G401.6 (cell line): ENCODE data around the gene SEMA3F.
A peak's percentile ranks its signal among the peaks of the same experiment; 100 is the strongest.
"Not testable (repeated sequence)": the region's sequence is repeated elsewhere in the genome, so short reads cannot be mapped to it uniquely, and the experiment has no call there.

Experiments
- FAIRE-seq: peaks from 2 replicates; lab custom pipeline; 2012; peaks lifted over from hg19 to GRCh38; lab: Jason Lieb, UNC

Gene SEMA3F

DNA sequence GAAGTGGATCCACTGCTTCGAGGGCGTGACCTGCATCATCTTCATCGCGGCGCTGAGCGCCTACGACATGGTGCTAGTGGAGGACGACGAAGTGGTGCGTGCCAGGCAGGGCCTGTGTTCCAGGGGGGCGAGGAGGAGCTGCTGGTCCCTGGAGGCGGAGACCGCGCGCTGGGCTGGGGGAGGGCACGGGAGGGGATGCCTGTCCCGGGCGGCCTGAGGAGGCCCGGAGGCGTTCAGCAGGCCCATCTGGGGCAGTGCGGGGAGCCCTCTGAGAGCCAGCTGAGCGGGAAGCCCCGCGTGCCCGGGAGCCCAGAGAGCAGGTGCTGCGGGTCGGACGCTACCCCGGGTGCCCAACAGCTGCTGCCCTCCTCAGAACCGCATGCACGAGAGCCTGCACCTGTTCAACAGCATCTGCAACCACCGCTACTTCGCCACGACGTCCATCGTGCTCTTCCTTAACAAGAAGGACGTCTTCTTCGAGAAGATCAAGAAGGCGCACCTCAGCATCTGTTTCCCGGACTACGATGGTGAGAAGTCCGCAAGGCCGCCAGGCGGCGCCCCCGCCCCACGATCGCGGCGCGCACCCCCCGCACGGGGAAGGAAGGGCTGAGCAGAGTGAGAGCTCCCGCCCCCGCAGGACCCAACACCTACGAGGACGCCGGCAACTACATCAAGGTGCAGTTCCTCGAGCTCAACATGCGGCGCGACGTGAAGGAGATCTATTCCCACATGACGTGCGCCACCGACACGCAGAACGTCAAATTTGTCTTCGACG, 39.2 kb downstream of the SEMA3F start:
- peak; percentile 19 for FAIRE-seq

- no peak for FAIRE-seq
These were observed 39.9 kb downstream of the SEMA3F start for GRCh38 chr3:50194903-50195500.

- no peak for FAIRE-seq
These were observed 40.6 kb downstream of the SEMA3F start for GRCh38 chr3:50195501-50196252.

DNA sequence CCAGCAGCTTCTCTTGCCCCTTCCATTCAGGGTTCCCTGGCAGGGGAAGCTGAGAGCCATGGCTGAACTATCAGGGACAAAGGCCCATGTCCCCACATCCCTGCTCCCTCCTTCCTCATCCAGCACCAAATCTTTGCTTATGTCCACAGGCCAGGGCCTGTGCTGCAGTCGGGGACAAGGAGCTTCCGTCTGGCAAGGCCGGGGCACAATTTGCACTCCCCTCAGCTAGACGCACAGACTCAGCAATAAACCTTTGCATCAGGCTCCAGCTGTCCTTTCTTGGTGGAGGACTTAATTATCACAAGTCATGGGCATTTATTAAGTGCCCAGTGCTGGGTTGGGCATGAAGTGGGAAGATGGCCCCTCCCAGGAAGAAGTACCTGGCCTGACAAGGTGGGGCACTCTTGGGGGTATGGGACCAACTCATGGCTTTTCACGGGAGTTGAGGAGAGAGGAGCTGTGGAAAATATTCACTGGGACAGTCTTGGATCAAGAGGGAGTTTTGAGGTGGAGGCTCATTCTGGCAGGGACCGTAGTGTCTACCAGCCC, 41.2 kb downstream of the SEMA3F start:
- FAIRE-seq, result no peak

- no peak for FAIRE-seq
These were observed 46.6 kb downstream of the SEMA3F start for GRCh38 chr3:50201573-50202315.

DNA sequence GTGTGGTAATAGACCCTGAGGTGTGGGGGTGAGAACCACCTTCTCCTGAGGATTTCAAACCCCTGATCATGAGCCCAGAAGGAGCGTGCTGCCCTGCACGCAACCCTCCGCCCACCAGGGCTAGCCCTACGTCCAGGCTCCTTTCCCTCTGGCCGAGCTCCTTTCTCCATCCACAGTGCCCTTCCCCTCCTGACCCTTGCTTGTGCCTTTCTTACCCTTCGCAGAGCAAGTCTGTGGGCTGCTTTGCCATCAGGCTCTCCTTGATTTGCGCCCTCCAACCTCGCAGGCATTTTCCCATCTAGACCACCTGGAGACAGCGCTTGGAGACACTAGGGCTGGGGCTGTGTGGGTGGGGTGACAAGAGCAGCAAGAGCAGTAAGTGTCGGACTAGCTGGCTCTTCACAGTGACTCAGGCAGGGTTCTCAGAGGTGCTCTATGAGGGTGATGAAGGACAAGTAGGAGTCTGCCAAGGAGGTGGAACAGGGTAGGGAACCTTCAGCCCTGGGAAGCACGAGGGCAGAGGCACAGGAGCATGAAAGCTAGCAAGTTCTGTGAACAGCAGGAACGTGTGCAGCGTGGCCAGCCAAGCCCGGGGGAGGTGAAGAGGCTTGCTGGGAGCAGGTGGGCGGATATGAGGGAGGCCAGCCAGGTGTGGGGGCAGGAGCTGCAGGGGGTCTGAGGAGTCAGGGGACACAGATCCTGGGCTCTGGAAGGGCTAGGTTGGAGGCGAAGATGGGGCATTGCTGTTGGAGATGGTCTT, 47.4 kb downstream of the SEMA3F start:
- FAIRE-seq, result no peak

DNA sequence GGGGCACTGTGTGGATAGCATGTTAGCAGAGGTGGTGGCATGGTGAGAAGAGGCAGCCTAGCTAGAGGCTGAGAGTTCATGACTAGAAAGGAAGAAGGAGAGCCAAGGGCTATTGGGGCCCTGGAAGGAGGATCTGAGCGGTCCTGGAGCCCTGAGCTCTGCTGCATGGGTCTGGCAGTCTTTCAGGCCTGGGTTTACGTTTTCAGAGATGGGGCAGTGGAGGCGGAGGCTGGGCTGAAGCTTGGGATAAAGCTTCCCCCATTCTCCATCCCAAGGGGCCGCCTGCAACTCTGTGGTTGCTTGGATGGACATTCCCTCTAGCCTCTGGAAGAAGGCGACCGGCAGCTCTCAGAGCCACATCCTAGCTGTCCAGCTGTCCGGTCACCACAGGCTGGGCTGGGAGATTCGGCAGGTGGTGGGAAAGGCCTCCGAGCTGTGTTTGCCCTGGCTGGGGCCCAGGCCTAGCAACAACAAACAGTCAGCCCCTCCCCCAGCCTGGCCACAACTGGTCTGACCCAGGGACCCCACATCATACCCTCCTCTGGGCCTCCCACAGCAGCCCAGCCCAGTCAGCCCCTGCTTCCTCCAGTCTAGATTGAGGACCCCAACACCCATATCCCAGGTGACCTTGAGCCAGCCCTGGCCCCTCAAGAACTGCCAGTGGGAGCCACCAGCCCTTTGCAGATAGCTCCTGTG, 48.1 kb downstream of the SEMA3F start:
- no peak for FAIRE-seq

DNA sequence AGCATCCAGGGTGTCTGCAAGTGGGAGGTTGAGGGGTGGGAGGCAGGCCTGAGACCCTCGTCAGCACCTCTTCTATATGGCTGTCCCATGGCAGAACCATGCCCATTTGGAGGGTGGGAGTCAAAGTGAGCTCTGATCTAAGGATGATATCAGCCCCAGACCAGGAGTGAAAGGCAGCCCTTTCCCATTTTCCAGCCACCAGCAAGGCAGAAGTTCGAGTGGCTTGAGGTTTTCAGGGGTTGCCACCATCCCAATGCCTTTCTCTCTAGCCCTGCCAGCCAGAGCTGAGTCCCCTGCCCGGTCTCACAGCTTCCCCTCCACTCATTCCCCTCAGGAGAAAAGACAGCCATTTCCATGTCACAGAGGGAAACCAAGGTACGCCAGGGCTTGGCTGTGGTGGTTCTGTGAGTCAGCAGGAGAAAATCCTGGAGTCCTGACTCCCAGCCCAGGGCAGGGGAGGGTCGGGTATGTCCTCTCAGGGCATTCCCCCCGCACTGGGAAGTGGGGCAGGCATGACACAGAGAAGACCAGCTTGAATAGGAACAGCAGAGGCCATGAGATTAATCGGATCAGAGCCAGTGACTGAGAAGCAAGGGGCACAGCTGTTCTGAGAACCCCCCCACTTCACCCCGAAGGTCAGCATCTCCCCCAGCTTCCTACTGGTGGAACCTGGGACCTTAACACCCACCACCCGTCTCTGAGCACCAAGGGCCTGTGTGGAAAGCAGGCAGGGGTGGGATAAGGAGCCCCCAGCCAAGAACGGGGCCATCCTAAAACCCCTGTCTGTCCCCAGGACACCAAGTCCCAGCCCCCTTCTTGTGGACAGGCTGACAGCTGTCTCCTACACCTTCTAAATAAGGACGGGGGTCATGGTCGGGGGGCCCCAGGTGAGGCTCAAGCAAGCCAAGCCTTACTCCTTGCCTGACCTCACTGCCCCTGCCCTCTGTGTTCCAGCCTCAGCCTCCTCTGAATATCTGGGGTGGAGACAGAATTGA, 49.0 kb downstream of the SEMA3F start:
- FAIRE-seq, result no peak

GRCh38 chr3:50204804-50205412, 49.8 kb downstream of the SEMA3F start, which contains the start of gene SLC38A3:
TSS of gene SLC38A3 (plus strand) at chr3:50205271. CDS start at chr3:50214200, 8,929 bp downstream.
- FAIRE-seq, result no peak

DNA sequence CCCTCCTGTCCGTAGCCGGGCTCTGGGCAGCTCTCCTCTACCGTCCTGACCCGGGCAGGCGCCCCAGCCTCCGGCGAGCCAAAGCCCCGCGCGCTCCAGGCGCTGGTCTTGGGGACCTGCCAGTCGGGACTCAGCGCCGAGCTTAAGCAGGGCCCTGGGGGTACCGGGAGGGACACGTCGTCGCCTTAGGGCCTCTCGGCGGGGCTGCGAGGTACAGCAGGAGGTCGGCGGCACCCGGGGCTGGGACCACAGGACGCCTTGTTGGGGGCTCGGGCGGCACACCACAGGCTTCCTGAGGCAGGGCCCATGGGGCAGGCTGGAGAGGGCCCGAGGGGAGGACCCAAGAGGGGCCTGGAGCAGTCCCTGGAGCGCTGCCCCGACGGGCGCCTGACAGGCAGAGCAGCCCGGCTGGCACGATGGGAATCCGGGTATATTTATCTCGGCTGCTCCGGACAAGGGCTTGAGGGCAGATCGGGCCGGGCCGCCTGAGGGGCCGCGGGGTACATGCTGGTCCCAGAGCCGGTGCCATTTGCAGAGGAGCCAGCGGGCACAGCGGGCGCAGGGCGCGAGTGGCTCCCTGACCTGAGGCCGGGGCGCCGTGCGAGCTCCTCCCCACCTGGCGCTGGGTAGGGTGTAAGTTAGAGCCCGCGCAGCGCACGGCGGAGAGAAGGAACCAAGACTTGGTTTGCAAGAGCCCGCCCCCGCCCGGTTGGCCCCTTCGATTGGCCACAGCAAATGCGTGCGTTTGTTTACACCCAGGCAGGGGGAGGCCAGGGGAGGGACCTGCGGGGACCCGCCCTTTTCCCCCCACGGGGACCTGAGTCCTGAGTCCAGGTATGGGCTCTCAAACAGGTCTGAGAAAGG, 50.5 kb downstream of the SEMA3F start:
- FAIRE-seq, result no peak

DNA sequence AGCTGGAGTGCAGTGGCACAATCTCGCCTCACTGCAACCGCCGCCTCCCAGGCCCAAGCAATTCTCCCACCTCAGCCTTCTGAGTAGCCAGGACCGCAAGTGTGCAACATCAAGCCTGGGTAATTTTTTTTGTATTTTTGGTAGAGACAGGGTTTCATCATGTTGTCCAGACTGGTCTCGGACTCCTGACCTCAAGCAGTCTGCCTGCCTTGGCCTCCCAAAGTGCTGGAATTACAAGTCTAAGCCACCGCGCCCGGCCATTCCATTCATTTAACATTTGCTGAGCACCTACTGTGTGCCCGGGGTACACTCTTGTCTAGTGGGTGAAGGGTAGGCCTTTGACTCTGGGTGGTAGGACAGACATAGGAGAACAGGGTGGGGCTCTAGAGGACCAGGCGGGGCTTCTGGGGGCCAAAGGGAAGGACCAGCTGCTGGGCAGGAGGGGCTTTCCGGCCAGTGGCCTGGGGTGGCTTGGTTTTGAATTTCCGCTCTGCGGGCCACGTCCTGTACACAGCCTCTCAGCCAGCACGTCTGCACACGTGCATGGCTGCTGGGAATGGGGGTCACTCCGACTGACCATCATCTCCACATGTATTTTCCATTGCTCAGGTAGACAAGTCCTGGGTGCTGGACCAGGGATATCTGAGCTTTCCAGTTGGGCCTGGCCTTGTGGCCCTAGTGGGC, 52.4 kb downstream of the SEMA3F start:
- no peak for FAIRE-seq

DNA sequence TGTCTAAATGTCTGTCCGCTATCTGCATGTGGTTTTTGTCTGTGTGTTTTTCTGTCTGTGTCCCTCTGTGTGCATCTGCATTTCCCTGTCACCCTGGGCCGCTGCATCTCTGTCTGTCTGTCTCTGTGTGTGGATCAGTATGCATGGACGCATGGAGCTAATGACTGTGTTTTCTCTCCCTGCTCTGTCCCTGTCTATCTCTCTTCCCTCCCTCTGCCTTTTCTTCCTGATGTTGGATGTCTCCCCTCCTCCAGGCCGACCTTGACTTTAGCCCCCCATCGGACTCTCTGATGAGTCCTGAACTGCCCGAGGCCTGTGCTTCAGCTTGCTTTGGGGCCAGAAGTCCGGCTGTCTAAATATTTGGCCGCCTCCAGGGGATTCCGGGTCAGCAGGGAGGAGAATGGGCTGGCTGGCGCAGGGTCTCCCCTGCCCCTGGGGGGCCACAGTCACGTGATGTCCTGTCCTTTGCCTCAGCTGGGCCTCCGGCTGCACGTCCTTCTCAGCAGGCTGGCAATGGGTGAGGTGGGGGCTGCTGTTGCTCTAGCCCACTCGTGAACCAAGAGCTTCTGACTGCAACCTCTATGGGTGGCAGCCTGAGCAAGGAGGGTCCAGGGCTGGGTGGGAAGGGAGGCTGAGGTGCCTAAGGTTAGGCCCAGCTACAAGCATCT, 53.7 kb downstream of the SEMA3F start:
- FAIRE-seq, result no peak

- FAIRE-seq, result no peak
These were observed 55.0 kb downstream of the SEMA3F start for GRCh38 chr3:50210176-50210509.

DNA sequence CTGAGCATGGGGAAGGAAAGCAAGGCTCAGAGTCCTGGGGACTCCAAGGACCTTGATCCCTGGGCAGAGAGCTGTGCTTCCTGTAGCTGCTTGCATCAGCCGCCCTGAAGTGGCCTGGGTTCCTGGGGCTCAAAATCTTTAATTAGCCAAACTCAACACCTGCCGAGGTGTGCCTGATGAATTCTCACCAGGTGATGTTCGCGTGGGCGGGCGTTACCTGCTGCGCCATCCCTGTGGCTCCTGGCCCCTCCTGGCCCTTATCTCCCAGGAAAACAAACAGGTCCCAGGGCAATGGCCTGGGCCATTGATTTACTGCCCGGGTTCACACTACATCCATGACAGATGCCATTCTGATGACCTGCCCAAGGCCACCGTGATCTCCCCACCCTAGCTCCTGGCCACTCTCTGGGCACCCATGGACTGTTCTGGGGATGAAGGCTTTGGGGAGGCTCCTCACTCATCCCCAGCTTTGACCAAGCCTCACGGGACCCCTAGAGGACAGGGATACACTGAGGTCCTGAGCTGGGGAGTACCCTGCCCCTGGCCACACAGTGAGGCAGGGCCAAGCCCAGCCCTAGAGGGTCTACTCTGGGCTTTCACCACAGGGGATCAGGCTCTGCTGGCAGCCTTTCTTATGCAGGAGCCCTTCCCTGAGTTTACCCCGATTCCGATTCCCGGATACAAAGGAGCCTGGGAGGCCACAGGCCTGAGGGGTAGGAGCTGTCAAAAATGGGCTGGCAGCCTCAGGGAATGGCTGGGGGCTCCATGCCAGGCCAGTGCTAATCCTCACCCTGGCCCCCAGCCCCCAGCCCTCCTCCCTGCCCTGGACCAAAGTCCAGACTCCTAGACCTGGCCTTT, 55.6 kb downstream of the SEMA3F start:
- FAIRE-seq, result no peak

DNA sequence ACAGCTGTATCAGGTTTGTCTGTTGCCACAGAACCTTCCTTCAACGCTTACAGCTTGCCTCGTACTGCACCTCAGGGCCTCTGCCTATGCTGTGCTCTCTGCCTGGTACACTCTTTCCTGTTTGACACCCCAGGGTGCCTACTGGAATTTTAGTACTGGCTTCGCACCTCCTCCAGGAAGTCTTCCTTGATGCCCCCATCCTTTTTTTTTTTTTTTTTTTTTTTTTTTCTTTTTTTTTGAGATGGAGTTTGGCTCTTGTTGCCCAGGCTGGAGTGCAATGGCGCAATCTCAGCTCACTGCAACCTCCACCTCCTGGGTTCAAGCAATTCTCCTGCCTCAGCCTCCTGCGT, 56.2 kb downstream of the SEMA3F start:
- FAIRE-seq, result not testable (repeated sequence)

DNA sequence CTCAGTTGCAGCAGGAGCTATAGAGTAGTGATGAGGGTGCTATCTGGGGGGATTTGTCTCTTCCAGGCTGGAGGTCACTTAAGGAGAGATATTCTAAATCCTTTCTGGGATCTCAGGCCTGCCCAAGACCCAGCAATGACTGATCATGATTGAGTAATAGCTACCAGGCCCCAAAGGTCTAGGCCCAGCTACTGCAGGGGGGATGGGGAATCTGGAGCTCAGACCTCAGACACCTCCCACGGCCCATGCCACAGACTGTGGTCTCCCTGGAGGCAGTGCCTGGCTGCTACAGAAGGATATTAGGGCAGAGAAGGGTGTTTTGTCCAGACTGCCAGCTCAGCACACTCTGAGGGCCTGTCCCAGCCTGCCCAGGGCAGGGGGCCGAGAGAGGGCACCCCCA, 56.8 kb downstream of the SEMA3F start:
- FAIRE-seq, result no peak
